HCT116 (cell line): ENCODE results near the gene COPE. TPM values are rescaled to one million over a fixed set of nuclear protein-coding genes. Genes with fewer than 3 reads are reported as not detected.

ENCODE experiments used
- ATAC-seq: fragments of 200-7000 bp; cut with Tn5 transposase; 2 replicates; pipeline ENCODE4 v1.9.1; 2020; ENCODE audit warnings: mild to moderate bottlenecking, moderate library complexity
- BruUV-seq: library from RNA; stranded (reverse); fragments of 400-500 nt; replicated peaks from 2 replicates; lab custom pipeline; 2021; lab: Mats Ljungman, UMichigan
- CTCF ChIA-PET: fragments of 300-600 bp; sonication (Branson Sonifier 250); formaldehyde crosslinking; loops from one replicate; lab custom pipeline; 2021; ENCODE audit warnings: antibody characterized with exemption; lab: Charles Lee
- POLR2A ChIA-PET: fragments of 300-600, 350-600 bp; sonication (Branson Sonifier 250); formaldehyde crosslinking; loops from one replicate; lab custom pipeline; 2021; ENCODE audit warnings: antibody characterized with exemption; lab: Charles Lee
- RAD21 ChIA-PET, 2 experiments: fragments of 300-600 bp; sonication (Branson Sonifier 250); formaldehyde crosslinking; loops; one replicate each; lab custom pipeline; 2023; ENCODE audit warnings: low total read pairs in 2 of 2; ENCODE audit not compliant: uncharacterized antibody in 2 of 2, unreplicated experiment in 2 of 2, low non-redundant PET in 1 of 2; lab: Charles Lee
- DNase-seq: peaks from one replicate; pipeline ENCODE4 v3.0.0-alpha.2; 2010; ENCODE audit warnings: low read depth, low spot score
- H2AFZ ChIP-seq: fragments of 200-600 bp; shearing (Covaris generic), sonication (generic); 2 replicates; pipeline ENCODE4 v1.6.1; 2017; ENCODE audit warnings: low read depth, mixed run types, mixed read lengths, antibody characterized with exemption, low read length; ENCODE audit not compliant: poor library complexity, severe bottlenecking
- H3K27ac ChIP-seq: 2 replicates; pipeline ENCODE4 v1.5.1; 2012; ENCODE audit warnings: low read depth, low read length
- H3K27me3 ChIP-seq: fragments of 200-600 bp; sonication (generic); 2 replicates; pipeline ENCODE4 v1.6.1; 2016; ENCODE audit warnings: mixed run types, low read length, mixed read lengths; ENCODE audit not compliant: insufficient read depth
- H3K36me3 ChIP-seq, 2 experiments: fragments of 200-500 bp in 1 of 2; fragments of 200-600 bp in 1 of 2; sonication (Bioruptor generic) in 1 of 2; sonication (generic) in 1 of 2; 2 replicates each; pipeline versions ENCODE4 v1.5.1 to v1.6.1; 2014 to 2016; ENCODE audit warnings: low read length in 2 of 2, inconsistent platforms in 1 of 2, mixed read lengths in 1 of 2, mixed run types in 1 of 2; ENCODE audit not compliant: insufficient read depth in 2 of 2, control insufficient read depth in 1 of 2
- H3K4me1 ChIP-seq, 2 experiments: fragments of 200-600 bp in 1 of 2; sonication (generic) in 1 of 2; 2 replicates each; pipeline versions ENCODE4 v1.5.1 to v1.6.1; 2012 to 2017; ENCODE audit warnings: low read length in 2 of 2, inconsistent platforms in 1 of 2, mild to moderate bottlenecking in 1 of 2, mixed read lengths in 1 of 2, mixed run types in 1 of 2, moderate library complexity in 1 of 2; ENCODE audit not compliant: insufficient read depth in 2 of 2, control insufficient read depth in 1 of 2
- H3K4me2 ChIP-seq: fragments of 200-600 bp; sonication (generic); 2 replicates; pipeline ENCODE4 v1.6.1; 2017; ENCODE audit warnings: mixed run types, low read length, mixed read lengths
- H3K4me3 ChIP-seq, 2 experiments: fragments of 200-600 bp in 1 of 2; sonication (generic) in 1 of 2; replicated peaks in 1 of 2; 2 replicates each; pipeline ENCODE4 v1.5.1; 2011 to 2016; ENCODE audit warnings: low read length in 2 of 2, control low read depth in 1 of 2, low read depth in 1 of 2, mild to moderate bottlenecking in 1 of 2, mixed read lengths in 1 of 2, mixed run types in 1 of 2
- H3K79me2 ChIP-seq: fragments of 200-600 bp; sonication (generic); 2 replicates; pipeline ENCODE4 v1.6.1; 2017; ENCODE audit warnings: mild to moderate bottlenecking, mixed run types, low read length, moderate library complexity, mixed read lengths; ENCODE audit not compliant: insufficient read depth
- H3K9ac ChIP-seq: fragments of 200-600 bp; sonication (generic); 2 replicates; pipeline ENCODE4 v1.6.1; 2016; ENCODE audit warnings: low read length, mixed read lengths
- H3K9me2 ChIP-seq: fragments of 200-600 bp; sonication (generic), shearing (Covaris generic); 2 replicates; pipeline ENCODE4 v1.6.1; 2017; ENCODE audit warnings: mixed run types, mild to moderate bottlenecking, moderate library complexity; ENCODE audit not compliant: insufficient read depth
- H3K9me3 ChIP-seq, 2 experiments: fragments of 200-500 bp in 1 of 2; fragments of 200-600 bp in 1 of 2; sonication (Bioruptor generic) in 1 of 2; sonication (generic) in 1 of 2; 2 replicates each; pipeline ENCODE4 v1.6.1; 2014 to 2017; ENCODE audit warnings: low read length in 2 of 2, mixed read lengths in 2 of 2, inconsistent platforms in 1 of 2, low read depth in 1 of 2, mild to moderate bottlenecking in 1 of 2, mixed run types in 1 of 2, moderate library complexity in 1 of 2; ENCODE audit not compliant: control insufficient read depth in 1 of 2, insufficient read depth in 1 of 2
- H4K20me1 ChIP-seq: fragments of 200-600 bp; sonication (generic), shearing (Covaris generic); 2 replicates; pipeline ENCODE4 v1.6.1; 2017; ENCODE audit warnings: mixed run types, mild to moderate bottlenecking, moderate library complexity; ENCODE audit not compliant: insufficient read depth
- ELF1 ChIP-seq: IDR thresholded peaks from 2 replicates; pipeline ENCODE4 v1.6.1; 2012; ENCODE audit warnings: low read depth, borderline replicate concordance
- EZH2 ChIP-seq: fragments of 200-600 bp; sonication (generic); IDR thresholded peaks from 2 replicates; pipeline ENCODE4 v1.6.1; 2017; ENCODE audit warnings: antibody characterized with exemption, mixed run types
- POLR2AphosphoS5 ChIP-seq: IDR thresholded peaks from 2 replicates; pipeline ENCODE4 v1.6.1; 2011; ENCODE audit warnings: mild to moderate bottlenecking, low read depth, low read length, moderate library complexity
- SP1 ChIP-seq: IDR thresholded peaks from 2 replicates; pipeline ENCODE4 v1.6.1; 2012; ENCODE audit warnings: low read depth
- TCF7L2 ChIP-seq: IDR thresholded peaks from 2 replicates; pipeline ENCODE4 v1.7.0; 2011; ENCODE audit warnings: borderline replicate concordance, inconsistent platforms; ENCODE audit not compliant: insufficient read depth, insufficient read length; ENCODE audit errors: extremely low read depth
- ZNF274 ChIP-seq: fragments of 200-500 bp; sonication (Bioruptor generic); IDR thresholded peaks from 2 replicates; pipeline ENCODE4 v1.6.1; 2014; ENCODE audit warnings: mild to moderate bottlenecking, low read depth, low read length, inconsistent platforms
- intact Hi-C: fragments of 100-400 bp; cut with micrococcal nuclease; formaldehyde crosslinking; loops from 2 replicates; pipeline ENCODE4 v1.10.0; 2022
- total RNA-seq: library from RNA; stranded (reverse); gene quantifications from one replicate; pipeline ENCODE4 v1.2.1, GENCODE V29; 2021; ENCODE audit not compliant: unreplicated experiment
- TF ChIP-seq, protein P1 (sequence below), 3 experiments: fragments of 200-600 bp in 1 of 3; sonication (generic) in 1 of 3; IDR thresholded peaks in 2 of 3; conservative IDR thresholded peaks in 1 of 3; 2 replicates each; pipeline ENCODE4 v1.5.1; 2012 to 2017; ENCODE audit warnings: low read depth in 2 of 3, low read length in 2 of 3, antibody characterized with exemption in 1 of 3, borderline replicate concordance in 1 of 3, control low read depth in 1 of 3, mild to moderate bottlenecking in 1 of 3, mixed read lengths in 1 of 3, mixed run types in 1 of 3, moderate library complexity in 1 of 3; ENCODE audit not compliant: insufficient read depth in 1 of 3
- TF ChIP-seq, protein P2 (sequence below): IDR thresholded peaks from 2 replicates; pipeline ENCODE4 v1.6.1; 2011; ENCODE audit warnings: mild to moderate bottlenecking, low read length, moderate library complexity; ENCODE audit not compliant: insufficient replicate concordance; ENCODE audit errors: extremely low read depth

Gene COPE
- total RNA-seq, 1 experiment from 2014 or later: 263 TPM

DNA sequence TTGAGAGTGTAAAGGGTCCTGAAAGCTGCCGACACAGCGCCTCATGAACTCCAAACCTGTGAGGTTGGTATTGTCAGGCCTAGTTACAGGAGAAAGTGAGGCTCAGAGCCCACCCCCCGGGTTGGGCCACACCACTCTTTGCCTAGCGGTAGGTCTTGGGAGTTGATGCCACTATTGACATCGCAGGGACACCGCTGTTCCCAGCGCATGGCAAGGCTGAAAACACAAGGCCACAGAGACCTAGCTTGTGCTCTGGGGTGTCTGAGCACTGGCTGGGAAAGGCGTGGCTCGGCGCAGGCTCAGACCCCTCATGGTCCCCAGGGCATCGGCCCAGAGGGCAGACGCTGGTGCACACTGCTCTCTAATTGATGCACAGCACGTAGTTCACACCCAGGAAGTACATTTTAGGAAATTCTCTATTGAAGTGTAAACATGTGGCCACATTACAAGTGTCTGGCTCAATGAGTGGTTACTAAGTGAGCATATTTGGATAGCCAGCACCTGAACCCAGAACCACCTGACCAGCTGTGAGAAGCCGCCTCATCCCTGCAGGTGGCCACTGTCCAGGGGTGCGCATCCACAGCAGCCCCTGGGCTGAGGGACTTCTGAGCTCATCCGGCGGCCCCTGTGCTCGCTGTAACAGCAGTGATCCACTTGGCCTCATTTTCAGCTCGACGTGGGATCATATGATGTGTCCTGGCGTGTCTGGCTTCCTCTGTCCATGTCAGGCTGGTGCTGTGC is 60.1 kb downstream of the COPE start:
- BruUV-seq: no TSS peak
- H3K36me3 ChIP-seq: peaks cover 67 to 82% of the 10 kb centered on the region in 2 experiments
- intact Hi-C loops: no loop called here
- H3K9me3 ChIP-seq: no peaks in the 10 kb centered on the region
- ChIA-PET CTCF (interaction anchor here (0.7 kb wide), 1 partner anchor 12 kb away, joined by 4 read pairs; no protein-coding TSS in a partner anchor), POLR2A (no interaction called here), RAD21 (no interaction called here)
- H3K4me1 ChIP-seq: no peaks in the 10 kb centered on the region; a peak in 1 of 4 replicates
- H3K27ac ChIP-seq: no peak overlapping the region
- H3K9ac ChIP-seq: no peak overlapping the region
- peaks cover 44% of the 10 kb centered on the region; the same call in 1 of the 2 replicates for H3K79me2 ChIP-seq
- H2AFZ ChIP-seq: no peak overlapping the region
- no peak for ATAC-seq
- TF ChIP-seq ELF1 (no peak), ZNF274 (no peak), EZH2 (no peak), SP1 (no peak), TCF7L2 (no peak), POLR2AphosphoS5 (no peak)
- TF ChIP-seq, protein P1, sequence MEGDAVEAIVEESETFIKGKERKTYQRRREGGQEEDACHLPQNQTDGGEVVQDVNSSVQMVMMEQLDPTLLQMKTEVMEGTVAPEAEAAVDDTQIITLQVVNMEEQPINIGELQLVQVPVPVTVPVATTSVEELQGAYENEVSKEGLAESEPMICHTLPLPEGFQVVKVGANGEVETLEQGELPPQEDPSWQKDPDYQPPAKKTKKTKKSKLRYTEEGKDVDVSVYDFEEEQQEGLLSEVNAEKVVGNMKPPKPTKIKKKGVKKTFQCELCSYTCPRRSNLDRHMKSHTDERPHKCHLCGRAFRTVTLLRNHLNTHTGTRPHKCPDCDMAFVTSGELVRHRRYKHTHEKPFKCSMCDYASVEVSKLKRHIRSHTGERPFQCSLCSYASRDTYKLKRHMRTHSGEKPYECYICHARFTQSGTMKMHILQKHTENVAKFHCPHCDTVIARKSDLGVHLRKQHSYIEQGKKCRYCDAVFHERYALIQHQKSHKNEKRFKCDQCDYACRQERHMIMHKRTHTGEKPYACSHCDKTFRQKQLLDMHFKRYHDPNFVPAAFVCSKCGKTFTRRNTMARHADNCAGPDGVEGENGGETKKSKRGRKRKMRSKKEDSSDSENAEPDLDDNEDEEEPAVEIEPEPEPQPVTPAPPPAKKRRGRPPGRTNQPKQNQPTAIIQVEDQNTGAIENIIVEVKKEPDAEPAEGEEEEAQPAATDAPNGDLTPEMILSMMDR (IDR thresholded peaks at IDR 0.05 in 2 of 3, conservative IDR thresholded peaks at IDR 0.05 in 1 of 3; ENCODE audit: borderline replicate concordance in 1 of 3, insufficient read depth in 1 of 3, low read depth in 2 of 3, low read length in 2 of 3): no peak
- TF ChIP-seq, protein P2, sequence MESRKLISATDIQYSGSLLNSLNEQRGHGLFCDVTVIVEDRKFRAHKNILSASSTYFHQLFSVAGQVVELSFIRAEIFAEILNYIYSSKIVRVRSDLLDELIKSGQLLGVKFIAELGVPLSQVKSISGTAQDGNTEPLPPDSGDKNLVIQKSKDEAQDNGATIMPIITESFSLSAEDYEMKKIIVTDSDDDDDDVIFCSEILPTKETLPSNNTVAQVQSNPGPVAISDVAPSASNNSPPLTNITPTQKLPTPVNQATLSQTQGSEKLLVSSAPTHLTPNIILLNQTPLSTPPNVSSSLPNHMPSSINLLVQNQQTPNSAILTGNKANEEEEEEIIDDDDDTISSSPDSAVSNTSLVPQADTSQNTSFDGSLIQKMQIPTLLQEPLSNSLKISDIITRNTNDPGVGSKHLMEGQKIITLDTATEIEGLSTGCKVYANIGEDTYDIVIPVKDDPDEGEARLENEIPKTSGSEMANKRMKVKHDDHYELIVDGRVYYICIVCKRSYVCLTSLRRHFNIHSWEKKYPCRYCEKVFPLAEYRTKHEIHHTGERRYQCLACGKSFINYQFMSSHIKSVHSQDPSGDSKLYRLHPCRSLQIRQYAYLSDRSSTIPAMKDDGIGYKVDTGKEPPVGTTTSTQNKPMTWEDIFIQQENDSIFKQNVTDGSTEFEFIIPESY: no peak
- no peaks in the 10 kb centered on the region for H4K20me1 ChIP-seq
- no peaks in the 10 kb centered on the region for H3K9me2 ChIP-seq
- DNase-seq: no peak
- H3K27me3 ChIP-seq: no peaks in the 10 kb centered on the region
- H3K4me3 ChIP-seq: no peak overlapping the region
- H3K4me2 ChIP-seq: no peak overlapping the region
